ENCODE measurements around the gene TYW5. TPM values are rescaled to one million over a fixed set of nuclear protein-coding genes. Genes with fewer than 3 reads are reported as not detected.

TYW5 gene
- total and polyA plus RNA-seq, 2 experiments from 2014 or later: 5.0 to 14.6 TPM

DNA sequence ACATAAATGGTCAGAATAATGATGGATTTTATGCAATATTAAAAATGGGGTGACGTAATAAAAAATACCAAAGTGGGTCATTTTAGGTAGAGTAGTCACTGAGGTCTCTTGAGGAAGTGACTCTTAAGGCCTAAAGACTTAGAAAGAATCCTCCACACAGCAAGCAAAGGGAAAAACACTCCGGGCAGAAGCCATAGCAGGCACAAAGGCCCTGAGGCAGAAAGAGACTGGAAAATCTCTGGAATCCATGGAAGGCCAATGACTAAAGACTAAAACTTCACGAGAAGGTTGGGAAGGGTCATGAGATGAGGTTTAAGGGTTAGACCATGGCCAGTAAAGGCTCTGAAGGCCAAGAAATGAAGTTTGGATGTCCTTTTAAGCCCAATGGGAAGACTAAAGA lies 37.0 kb upstream of the TYW5 start:
- no peak overlapping the region for H2AFZ ChIP-seq
- H3K4me2 ChIP-seq: no peak overlapping the region
- H3K27ac ChIP-seq: no peak overlapping the region
- peaks cover 17% of the 10 kb centered on the region for H3K4me1 ChIP-seq (ENCODE audit: insufficient read depth)
- no peaks in the 10 kb centered on the region for H4K20me1 ChIP-seq (ENCODE audit: insufficient read depth, poor library complexity, severe bottlenecking)
- no peak overlapping the region for H3K4me3 ChIP-seq
- no peaks in the 10 kb centered on the region for H3K79me2 ChIP-seq
- no peak for DNase-seq (ENCODE audit: low spot score)
- H3K9me2 ChIP-seq (replicated peaks; ENCODE audit: insufficient read depth): no peaks in the 10 kb centered on the region
- no peaks in the 10 kb centered on the region for H3K36me3 ChIP-seq (replicated peaks; ENCODE audit: insufficient read depth, low read depth)
- H3K9me3 ChIP-seq (ENCODE audit: low read depth): no peaks in the 10 kb centered on the region
- H3K27me3 ChIP-seq: no peaks in the 10 kb centered on the region
- 92% methylated on average over 3 of the region's 3 CpGs for WGBS (ENCODE audit: low lambda C conversion rate, missing lambda C conversion rate)
- TF ChIP-seq EZH2phosphoT487 (IDR thresholded peaks at IDR 0.05; ENCODE audit: low read depth, severe bottlenecking, unreplicated experiment) (no peak), CTCF (IDR thresholded peaks at IDR 0.05; ENCODE audit: poor library complexity) (no peak), EZH2 (IDR thresholded peaks at IDR 0.05; ENCODE audit: borderline replicate concordance) (no peak)

DNA sequence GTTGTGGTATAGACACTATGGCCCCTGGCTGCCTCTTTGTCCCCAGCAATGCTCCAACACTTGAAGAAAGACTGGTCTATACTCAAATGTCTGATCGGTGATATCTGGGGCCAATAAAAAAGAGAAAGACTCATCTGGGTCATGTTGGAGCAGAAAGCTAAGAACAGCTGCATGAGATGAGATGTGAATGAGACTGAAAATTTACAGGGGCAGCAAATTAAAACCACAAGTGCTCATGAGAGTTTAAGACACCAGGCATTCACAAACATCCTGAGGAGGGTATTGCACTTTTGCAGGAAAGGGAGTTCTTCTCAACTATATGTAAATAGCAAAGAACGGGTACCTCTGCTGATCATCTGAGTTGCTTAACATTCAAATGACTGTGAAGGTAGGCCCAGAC lies 36.4 kb upstream of the TYW5 start:
- Histone ChIP-seq H3K36me3 (replicated peaks; ENCODE audit: insufficient read depth, low read depth) (no peaks in the 10 kb centered on the region), H3K9me2 (replicated peaks; ENCODE audit: insufficient read depth) (no peaks in the 10 kb centered on the region), H4K20me1 (ENCODE audit: insufficient read depth, poor library complexity, severe bottlenecking) (no peaks in the 10 kb centered on the region), H3K4me2 (no peak overlapping the region), H3K27ac (no peak overlapping the region), H2AFZ (no peak overlapping the region), H3K79me2 (no peaks in the 10 kb centered on the region), H3K9me3 (ENCODE audit: low read depth) (no peaks in the 10 kb centered on the region), H3K27me3 (no peaks in the 10 kb centered on the region), H3K4me3 (no peak overlapping the region), H3K4me1 (ENCODE audit: insufficient read depth) (peaks cover 20% of the 10 kb centered on the region)
- TF ChIP-seq CTCF (IDR thresholded peaks at IDR 0.05; ENCODE audit: poor library complexity) (no peak), EZH2phosphoT487 (IDR thresholded peaks at IDR 0.05; ENCODE audit: low read depth, severe bottlenecking, unreplicated experiment) (no peak), EZH2 (IDR thresholded peaks at IDR 0.05; ENCODE audit: borderline replicate concordance) (no peak)
- WGBS (ENCODE audit: low lambda C conversion rate, missing lambda C conversion rate): 90% methylated on average over 2 of the region's 2 CpGs
- no peak for DNase-seq (ENCODE audit: low spot score)

DNA sequence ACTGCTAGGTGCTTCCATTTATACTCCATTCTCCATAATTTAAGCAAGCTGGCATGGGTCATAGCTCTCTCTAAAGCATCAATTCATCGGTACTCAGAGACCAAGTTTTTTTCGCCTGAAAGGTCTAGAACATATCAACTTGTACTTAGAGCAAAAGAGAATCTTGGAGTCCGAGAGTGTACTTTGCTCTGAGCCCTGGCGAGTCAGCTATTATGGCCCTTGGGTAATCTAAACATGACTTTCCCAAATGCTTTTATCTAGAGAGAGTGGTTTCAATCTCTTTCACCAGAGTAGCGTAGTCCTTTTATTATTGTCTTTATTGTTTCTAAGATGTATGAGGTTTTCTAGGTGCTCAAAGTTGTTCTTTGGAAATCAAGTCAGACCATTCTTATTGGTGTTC lies 34.5 kb upstream of the TYW5 start:
- TF ChIP-seq EZH2phosphoT487 (IDR thresholded peaks at IDR 0.05; ENCODE audit: low read depth, severe bottlenecking, unreplicated experiment): no peak
- no peak for TF ChIP-seq CTCF (IDR thresholded peaks at IDR 0.05; ENCODE audit: poor library complexity)
- Histone ChIP-seq H3K27ac (peak overlapping the region; percentile 20), H3K79me2 (no peaks in the 10 kb centered on the region), H3K9me2 (replicated peaks; ENCODE audit: insufficient read depth) (no peaks in the 10 kb centered on the region), H3K4me1 (ENCODE audit: insufficient read depth) (peaks cover 20% of the 10 kb centered on the region), H2AFZ (no peak overlapping the region), H3K4me2 (peak overlapping the region; percentile 8), H3K9me3 (ENCODE audit: low read depth) (no peaks in the 10 kb centered on the region), H3K27me3 (no peaks in the 10 kb centered on the region), H3K36me3 (replicated peaks; ENCODE audit: insufficient read depth, low read depth) (no peaks in the 10 kb centered on the region), H3K4me3 (no peak overlapping the region), H4K20me1 (ENCODE audit: insufficient read depth, poor library complexity, severe bottlenecking) (no peaks in the 10 kb centered on the region)
- WGBS (ENCODE audit: low lambda C conversion rate, missing lambda C conversion rate): 63% methylated on average over 5 of the region's 5 CpGs
- peak; percentile 47 for DNase-seq (ENCODE audit: low spot score)

DNA sequence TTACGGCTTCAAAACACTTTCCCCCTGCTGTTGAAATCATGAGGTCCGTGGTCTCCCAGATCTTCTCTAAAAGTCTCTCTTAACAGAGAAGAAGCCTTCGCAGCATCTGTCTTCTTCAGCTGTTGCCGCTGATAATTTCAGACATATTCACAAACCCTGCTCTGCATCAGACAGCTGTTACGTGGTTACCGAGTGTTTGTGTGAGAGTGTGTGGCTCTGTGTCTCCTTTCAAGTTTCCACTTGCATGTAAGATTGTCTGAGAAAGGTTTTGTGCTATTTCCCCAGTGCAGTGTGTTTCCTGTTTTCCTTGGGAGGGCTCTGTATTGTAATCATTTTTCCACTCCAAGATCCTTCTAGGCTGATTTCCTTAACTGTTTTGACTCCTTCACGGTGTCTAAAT lies 32.9 kb upstream of the TYW5 start:
- no peak for TF ChIP-seq CTCF (IDR thresholded peaks at IDR 0.05; ENCODE audit: poor library complexity)
- no peak for TF ChIP-seq EZH2 (IDR thresholded peaks at IDR 0.05; ENCODE audit: borderline replicate concordance)
- Histone ChIP-seq H3K4me2 (peak overlapping the region; percentile 39), H2AFZ (peak overlapping the region; percentile 27), H3K36me3 (replicated peaks; ENCODE audit: insufficient read depth, low read depth) (no peaks in the 10 kb centered on the region), H3K4me3 (no peak overlapping the region), H3K9me2 (replicated peaks; ENCODE audit: insufficient read depth) (no peaks in the 10 kb centered on the region), H3K27ac (peak overlapping the region; percentile 52), H4K20me1 (ENCODE audit: insufficient read depth, poor library complexity, severe bottlenecking) (no peaks in the 10 kb centered on the region), H3K27me3 (no peaks in the 10 kb centered on the region), H3K4me1 (ENCODE audit: insufficient read depth) (peaks cover 20% of the 10 kb centered on the region), H3K79me2 (no peaks in the 10 kb centered on the region), H3K9me3 (ENCODE audit: low read depth) (no peaks in the 10 kb centered on the region)
- 43% methylated on average over 7 of the region's 7 CpGs for WGBS (ENCODE audit: low lambda C conversion rate, missing lambda C conversion rate)
- no peak for DNase-seq (ENCODE audit: low spot score)
